GM21515 (cell line): ENCODE data around the gene IMMP1L.
"Not testable (repeated sequence)": the region's sequence is repeated elsewhere in the genome, so short reads cannot be mapped to it uniquely, and the experiment has no call there.

Experiments used
- ATAC-seq: cut with Tn5 transposase; IDR thresholded peaks from one replicate; pipeline ENCODE4 v1.9.1; 2021; ENCODE audit not compliant: unreplicated experiment

The IMMP1L gene

DNA sequence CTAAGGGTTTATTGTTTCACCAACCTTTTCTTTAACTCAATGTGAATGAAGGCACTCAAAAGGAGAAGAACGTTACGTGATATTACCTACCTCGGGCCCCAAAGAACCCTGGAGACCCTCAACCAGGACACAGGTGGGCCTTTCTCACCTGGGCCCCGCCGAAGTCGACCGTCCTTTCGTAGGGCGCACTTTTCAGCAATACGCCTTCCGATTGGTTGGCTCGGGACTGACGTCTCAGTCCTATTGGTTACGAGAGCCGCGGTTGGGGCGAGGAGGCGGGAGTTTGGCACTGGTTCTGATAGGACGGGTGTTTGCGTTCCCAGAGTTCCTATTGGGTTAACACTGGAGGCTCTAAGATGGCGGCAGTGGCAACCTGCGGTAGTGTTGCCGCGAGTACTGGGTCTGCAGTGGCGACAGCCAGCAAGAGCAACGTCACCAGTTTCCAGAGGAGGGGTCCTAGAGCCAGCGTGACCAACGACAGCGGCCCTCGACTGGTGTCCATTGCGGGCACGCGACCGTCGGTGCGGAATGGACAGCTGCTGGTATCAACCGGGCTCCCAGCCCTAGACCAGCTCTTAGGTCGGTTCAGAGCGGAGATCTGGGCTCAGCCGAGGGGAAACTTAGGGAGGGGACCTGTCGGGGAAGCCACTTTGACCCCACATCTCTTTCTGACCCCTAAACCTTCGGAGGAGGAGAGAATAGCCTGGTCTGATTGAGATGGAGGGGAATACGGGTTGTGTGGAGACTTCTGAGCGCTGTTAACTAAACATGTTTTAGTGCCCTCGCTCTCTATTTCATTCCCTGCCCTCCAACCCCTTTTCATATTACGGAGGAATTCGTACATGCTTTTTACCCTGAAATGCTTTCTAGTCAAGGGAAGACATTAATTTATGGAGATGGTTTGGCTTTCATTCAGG is at the start of gene IMMP1L, which contains the start of gene ELP4:
IMMP1L (minus strand) TSS at position 194 of the 917 bp plus-strand sequence. CDS start 46,346 bp downstream, outside the sequence.
ELP4 (plus strand) TSS at position 339 of the 917 bp plus-strand sequence; CDS start at position 357, 18 bp downstream.
- ATAC-seq = peak; percentile 100

GRCh38 chr11:31558001-31558400 is 48.6 kb upstream of the IMMP1L start:
- no peak for ATAC-seq

GRCh38 chr11:31555938-31556337 is 46.5 kb upstream of the IMMP1L start:
- ATAC-seq = no peak

DNA sequence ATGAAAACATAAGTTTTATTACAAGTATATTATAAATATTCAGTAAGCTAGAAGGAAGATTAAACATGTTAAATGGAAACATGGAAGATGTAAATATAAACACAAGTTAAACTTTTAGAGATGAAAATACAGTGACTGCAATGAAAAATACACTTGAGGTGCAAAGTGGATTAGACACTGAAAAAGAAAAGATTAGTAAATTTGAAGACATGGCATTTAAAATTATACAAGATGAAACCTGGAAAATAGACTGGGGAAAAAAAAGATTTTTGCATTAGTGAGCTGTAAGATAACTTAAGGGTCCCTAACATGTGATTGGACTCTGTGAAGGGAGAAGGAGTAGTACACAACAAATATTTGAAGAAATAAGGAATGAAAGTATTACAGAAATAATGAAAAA is 33.4 kb upstream of the IMMP1L start:
- no peak for ATAC-seq

- ATAC-seq = no peak
These were observed 26.1 kb upstream of the IMMP1L start for GRCh38 chr11:31535479-31535878.

DNA sequence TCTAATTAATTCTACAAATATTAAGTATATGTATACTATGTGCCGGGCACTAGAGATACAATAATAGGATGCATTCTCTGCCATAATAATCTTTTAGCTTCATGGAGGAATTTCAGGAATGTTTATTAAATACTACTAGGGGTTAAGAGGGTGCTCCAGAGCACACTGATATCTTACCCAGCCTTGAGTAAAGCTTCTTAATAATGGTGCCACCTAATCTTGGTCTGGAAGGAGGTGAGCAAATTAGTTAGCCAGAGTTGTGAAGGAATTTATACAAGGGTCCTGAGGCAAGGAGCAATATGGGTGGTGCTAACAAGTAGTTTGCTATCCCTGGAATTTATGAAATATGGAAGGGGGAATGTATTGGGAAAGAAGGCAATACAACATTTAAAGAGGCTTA is 21.9 kb upstream of the IMMP1L start:
- ATAC-seq = no peak

GRCh38 chr11:31529701-31530100 is 20.3 kb upstream of the IMMP1L start:
- no peak for ATAC-seq

DNA sequence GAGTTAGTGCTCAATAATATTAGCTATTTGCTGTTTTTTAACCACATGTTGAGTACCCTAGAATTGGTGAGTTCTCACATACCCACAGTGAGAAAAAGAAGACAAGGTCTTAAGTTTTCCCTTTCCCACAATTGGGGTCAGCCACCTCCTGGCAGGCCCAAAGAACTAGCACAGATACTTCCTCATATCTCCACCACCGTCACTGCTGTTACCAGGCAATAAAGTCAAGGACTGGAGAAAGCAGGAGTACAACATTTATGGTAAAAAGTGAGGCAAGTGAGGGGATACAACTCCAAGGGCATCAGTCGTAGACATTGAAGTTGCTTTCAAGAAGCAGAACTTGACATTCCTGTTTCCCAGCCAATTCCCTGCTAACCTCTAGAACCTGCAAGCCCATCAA is 19.8 kb upstream of the IMMP1L start:
- no peak for ATAC-seq

GRCh38 chr11:31521497-31522150 is 12.2 kb upstream of the IMMP1L start:
- ATAC-seq = no peak

DNA sequence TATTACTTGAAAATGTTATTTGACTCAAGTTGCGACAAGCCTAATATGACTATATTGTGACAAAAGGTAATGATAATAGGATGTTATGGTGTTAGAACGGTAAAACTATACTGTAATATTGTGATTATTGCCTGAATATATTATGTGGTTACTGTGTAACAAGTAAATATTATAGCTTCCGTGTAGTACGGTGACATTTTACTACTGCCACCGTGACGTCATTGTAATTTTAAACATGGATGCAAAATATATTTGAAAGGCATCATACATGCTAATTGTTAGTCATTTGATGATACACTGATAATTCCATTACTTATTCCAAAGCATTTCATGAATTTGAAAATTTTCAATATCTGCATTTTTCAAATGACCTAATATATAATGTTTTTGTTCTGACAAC is 2.7 kb upstream of the IMMP1L start:
- no peak for ATAC-seq

- ATAC-seq = peak; percentile 10
These were observed 382 bp downstream of the IMMP1L start for GRCh38 chr11:31509051-31509428.

GRCh38 chr11:31500560-31500959 is 8.9 kb downstream of the IMMP1L start:
- ATAC-seq = no peak

DNA sequence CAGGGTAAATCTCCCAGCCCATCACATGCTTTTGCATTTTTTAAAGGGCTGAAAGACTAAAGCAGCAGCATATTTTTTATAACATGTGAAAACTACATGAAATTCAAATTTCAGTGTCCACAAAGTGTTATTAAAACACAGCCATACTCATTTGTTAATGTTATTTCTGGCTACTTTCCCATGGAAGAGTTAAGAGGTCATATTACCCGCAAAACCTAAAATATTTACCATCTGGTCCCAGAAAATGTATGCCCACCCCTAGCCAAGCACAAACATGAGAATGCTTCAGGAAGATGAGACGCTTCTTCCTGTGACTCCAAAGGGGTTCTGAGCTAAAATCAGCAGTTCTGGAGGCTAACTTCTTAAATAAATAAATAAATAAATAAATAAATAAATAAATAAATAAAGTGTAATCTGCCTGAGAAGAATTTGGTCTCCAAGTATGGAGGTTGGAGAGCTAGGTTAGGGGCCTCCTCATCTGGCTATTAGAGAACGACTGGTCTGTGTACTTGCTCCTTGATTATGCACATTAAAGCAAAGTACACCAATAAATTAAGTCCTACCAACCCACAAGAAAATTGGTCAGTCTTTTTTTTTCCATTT is 9.7 kb downstream of the IMMP1L start:
- no peak for ATAC-seq

DNA sequence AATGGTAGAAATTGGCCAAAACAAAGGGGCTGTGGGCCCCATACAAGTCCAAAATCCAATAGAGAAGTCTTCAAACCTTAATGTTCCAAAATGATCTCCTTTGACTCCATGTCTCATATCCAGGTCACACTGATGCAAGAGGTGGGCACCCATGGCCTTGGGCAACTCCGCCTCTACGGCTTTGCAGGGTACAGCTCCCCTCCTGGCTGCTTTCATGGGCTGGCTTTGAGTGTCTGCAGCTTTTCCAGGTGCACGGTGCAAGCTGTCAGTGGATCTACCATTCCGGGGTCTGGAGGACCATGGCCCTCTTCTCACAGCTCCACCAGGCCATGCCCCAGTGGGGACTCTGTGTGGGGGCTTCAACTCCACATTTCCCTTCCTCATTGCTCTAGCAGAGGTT is 15.7 kb downstream of the IMMP1L start:
- not testable (repeated sequence) for ATAC-seq

GRCh38 chr11:31493235-31493634 is 16.2 kb downstream of the IMMP1L start:
- no peak for ATAC-seq

DNA sequence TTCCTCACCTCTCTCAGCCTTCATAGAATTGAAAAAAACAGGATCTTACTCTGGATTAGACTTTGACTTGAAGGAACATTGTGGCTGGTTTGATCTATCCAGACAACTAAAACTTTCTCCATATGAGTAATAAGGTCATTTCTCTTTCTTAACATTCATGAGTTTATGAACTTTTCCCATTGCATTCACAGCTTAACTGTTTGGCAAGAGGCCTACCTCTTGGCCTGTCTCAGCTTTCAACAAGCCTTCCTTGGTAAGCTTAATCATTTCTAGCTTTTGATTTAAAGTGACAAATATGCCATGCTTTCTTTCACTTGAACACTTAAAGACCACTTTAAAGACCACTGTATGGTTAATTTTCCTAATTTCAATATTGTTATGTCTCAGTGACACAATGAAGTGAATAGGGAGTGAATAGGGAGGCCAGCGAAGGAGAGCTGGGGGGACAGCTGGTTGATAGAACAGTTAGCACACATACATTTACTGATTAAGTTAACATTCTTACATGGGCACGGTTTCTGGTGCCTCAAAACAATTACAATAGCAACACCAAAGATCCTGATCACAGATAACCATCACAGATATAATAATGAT is 17.0 kb downstream of the IMMP1L start:
- no peak for ATAC-seq

DNA sequence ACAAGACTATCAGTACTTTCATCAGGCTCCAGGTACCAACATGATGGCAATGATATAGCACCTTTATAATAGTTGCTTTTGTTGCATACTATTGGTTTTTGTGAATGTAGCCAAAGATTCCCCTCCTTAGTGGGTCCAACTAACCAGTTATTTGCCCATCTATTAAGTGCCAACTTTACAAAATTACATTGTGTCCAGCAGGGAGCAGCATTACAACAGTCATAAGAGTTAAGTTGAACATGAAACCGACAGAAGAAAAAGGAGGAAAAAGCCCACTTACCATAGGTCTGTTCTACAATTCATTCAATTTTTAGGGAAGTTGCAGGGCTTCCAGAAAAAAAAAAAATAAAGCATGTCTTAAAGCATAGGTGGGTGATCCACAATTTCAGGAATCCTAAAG is 21.6 kb downstream of the IMMP1L start:
- ATAC-seq = peak; percentile 52

- no peak for ATAC-seq
These were observed 24.9 kb downstream of the IMMP1L start for GRCh38 chr11:31484497-31484896.

DNA sequence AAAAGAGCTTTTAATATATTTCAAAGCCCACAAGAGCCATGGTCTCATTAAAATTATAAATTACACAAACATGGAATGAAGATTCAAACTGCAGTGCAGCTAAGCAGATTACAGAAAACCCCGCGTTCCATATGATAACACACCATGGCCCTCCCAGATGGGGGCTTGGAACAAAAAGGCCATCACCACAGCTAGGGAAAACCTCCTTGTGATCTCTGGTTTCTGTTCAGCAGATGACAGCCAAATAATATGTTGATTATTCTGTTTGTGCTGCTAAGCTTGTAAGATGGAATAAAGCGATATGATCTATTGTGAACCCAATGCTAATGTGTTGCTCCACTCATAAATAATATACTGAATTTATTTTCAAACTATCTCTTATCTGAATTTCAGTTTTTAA is 28.5 kb downstream of the IMMP1L start:
- ATAC-seq = no peak

GRCh38 chr11:31479066-31479465 is 30.4 kb downstream of the IMMP1L start:
- ATAC-seq = no peak

GRCh38 chr11:31478223-31478590 is 31.2 kb downstream of the IMMP1L start:
- no peak for ATAC-seq
